Measurements from ENCODE around the gene SLF2. TPM values are rescaled to one million over a fixed set of nuclear protein-coding genes. Genes with fewer than 3 reads are reported as not detected.

Gene SLF2
- total and polyA plus RNA-seq, 2 of the 13 experiments (the other 11 are each of a cell fraction or from before 2014, with no cell fraction given) = 12.2 to 48.1 TPM

- Histone ChIP-seq H2AFZ (ENCODE audit: low read length) (no peak overlapping the region), H3K79me2 (ENCODE audit: insufficient read depth, low read length) (no peaks in the 10 kb centered on the region), H3K9ac (ENCODE audit: insufficient read depth, low read depth, low read length) (no peak overlapping the region), H3K27ac (ENCODE audit: extremely low read length, insufficient read depth, low read length) (no peak overlapping the region), H3K36me3 (replicated peaks in 1 of 2; ENCODE audit: control insufficient read depth in 1 of 2, insufficient read depth in 2 of 2, low read length in 2 of 2) (no peaks in the 10 kb centered on the region), H3K4me3 (replicated peaks in 1 of 3; ENCODE audit: insufficient read depth in 1 of 3, low read depth in 2 of 3, low read length in 3 of 3) (no peak overlapping the region), H4K20me1 (ENCODE audit: insufficient read depth, low read length) (no peaks in the 10 kb centered on the region), H3K4me1 (ENCODE audit: insufficient read depth, low read length) (peaks cover 25% of the 10 kb centered on the region), H3K9me3 (ENCODE audit: low read length) (no peaks in the 10 kb centered on the region), H3K4me2 (ENCODE audit: low read depth, low read length) (no peak overlapping the region), H3K27me3 (ENCODE audit: control insufficient read depth in 1 of 2, insufficient read depth in 2 of 2, low read length in 2 of 2) (peaks cover 5 to 53% of the 10 kb centered on the region in 2 experiments; a peak in 3 of 5 replicates)
- 28% methylated on average over 8 of the region's 8 CpGs for WGBS (ENCODE audit: low lambda C conversion rate)
- in situ Hi-C loops (cut with HindIII; ENCODE audit: extremely low pct_ligation_motif_present, low pct_unique_long_range_greater_than_20kb) (no loop called here), intact Hi-C loops (cut with micrococcal nuclease; ENCODE audit: unreplicated experiment) (no loop called here)
- DNase-seq (ENCODE audit: low spot score) (no peak), FAIRE-seq (no peak), ATAC-seq (no peak)
- no peak for TF ChIP-seq ZBTB37 (CRISPR knock-in tag; IDR thresholded peaks at IDR 0.05)
- TF ChIP-seq, protein P1, sequence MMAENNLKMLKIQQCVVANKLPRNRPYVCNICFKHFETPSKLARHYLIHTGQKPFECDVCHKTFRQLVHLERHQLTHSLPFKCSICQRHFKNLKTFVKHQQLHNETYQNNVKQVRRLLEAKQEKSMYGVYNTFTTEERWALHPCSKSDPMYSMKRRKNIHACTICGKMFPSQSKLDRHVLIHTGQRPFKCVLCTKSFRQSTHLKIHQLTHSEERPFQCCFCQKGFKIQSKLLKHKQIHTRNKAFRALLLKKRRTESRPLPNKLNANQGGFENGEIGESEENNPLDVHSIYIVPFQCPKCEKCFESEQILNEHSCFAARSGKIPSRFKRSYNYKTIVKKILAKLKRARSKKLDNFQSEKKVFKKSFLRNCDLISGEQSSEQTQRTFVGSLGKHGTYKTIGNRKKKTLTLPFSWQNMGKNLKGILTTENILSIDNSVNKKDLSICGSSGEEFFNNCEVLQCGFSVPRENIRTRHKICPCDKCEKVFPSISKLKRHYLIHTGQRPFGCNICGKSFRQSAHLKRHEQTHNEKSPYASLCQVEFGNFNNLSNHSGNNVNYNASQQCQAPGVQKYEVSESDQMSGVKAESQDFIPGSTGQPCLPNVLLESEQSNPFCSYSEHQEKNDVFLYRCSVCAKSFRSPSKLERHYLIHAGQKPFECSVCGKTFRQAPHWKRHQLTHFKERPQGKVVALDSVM (CRISPR knock-in tag; IDR thresholded peaks at IDR 0.05) = peak; percentile 27; the same call in 1 of the 2 replicates
- BruUV-seq (replicated peaks) = no TSS peak
- ChIA-PET POLR2A (no interaction called here), CTCF (ENCODE audit: low intra/inter-chr PET ratio, low total read pairs) (no interaction called here)
Measured at GRCh38 chr10:100867261-100867963, 45.4 kb upstream of the SLF2 start.

GRCh38 chr10:100868382-100868781 is 44.4 kb upstream of the SLF2 start:
- Histone ChIP-seq H2AFZ (ENCODE audit: low read length) (no peak overlapping the region), H3K9me3 (ENCODE audit: low read length) (no peaks in the 10 kb centered on the region), H3K27ac (ENCODE audit: extremely low read length, insufficient read depth, low read length) (no peak overlapping the region), H3K27me3 (ENCODE audit: control insufficient read depth in 1 of 2, insufficient read depth in 2 of 2, low read length in 2 of 2) (peaks cover 5 to 47% of the 10 kb centered on the region in 2 experiments; a peak in 3 of 5 replicates), H3K36me3 (replicated peaks in 1 of 2; ENCODE audit: control insufficient read depth in 1 of 2, insufficient read depth in 2 of 2, low read length in 2 of 2) (no peaks in the 10 kb centered on the region), H3K4me3 (replicated peaks in 1 of 3; ENCODE audit: insufficient read depth in 1 of 3, low read depth in 2 of 3, low read length in 3 of 3) (no peak overlapping the region), H3K79me2 (ENCODE audit: insufficient read depth, low read length) (no peaks in the 10 kb centered on the region), H4K20me1 (ENCODE audit: insufficient read depth, low read length) (no peaks in the 10 kb centered on the region), H3K9ac (ENCODE audit: insufficient read depth, low read depth, low read length) (no peak overlapping the region), H3K4me1 (ENCODE audit: insufficient read depth, low read length) (peaks cover 35% of the 10 kb centered on the region), H3K4me2 (ENCODE audit: low read depth, low read length) (no peak overlapping the region)
- in situ Hi-C loops (cut with HindIII; ENCODE audit: extremely low pct_ligation_motif_present, low pct_unique_long_range_greater_than_20kb) = no loop called here
- ATAC-seq = no peak
- intact Hi-C loops (cut with micrococcal nuclease; ENCODE audit: unreplicated experiment) = no loop called here
- CTCF ChIA-PET (ENCODE audit: low intra/inter-chr PET ratio, low total read pairs) = no interaction called here
- BruUV-seq (replicated peaks) = no TSS peak
- no CpG with 5 or more reads among the region's 3 CpGs for WGBS (ENCODE audit: low lambda C conversion rate)
- no peak for FAIRE-seq
- POLR2A ChIA-PET = no interaction called here
- no peak for DNase-seq (ENCODE audit: low spot score)
- no peak for TF ChIP-seq SP5 (CRISPR knock-in tag; IDR thresholded peaks at IDR 0.05; ENCODE audit: borderline replicate concordance, low read depth)
- TF ChIP-seq KAT8 (CRISPR knock-in tag; IDR thresholded peaks at IDR 0.05) = no peak
- TF ChIP-seq SETDB1 (CRISPR knock-in tag; IDR thresholded peaks at IDR 0.05; ENCODE audit: borderline replicate concordance) = no peak
- TF ChIP-seq ZHX2 (IDR thresholded peaks at IDR 0.05; ENCODE audit: low read depth) = no peak
- no peak for TF ChIP-seq ZHX2 (CRISPR knock-in tag; IDR thresholded peaks at IDR 0.05; ENCODE audit: borderline replicate concordance)
- no peak for TF ChIP-seq ZNF816 (CRISPR knock-in tag; IDR thresholded peaks at IDR 0.05; ENCODE audit: borderline replicate concordance)

Measured in HepG2 (cell line).